Astrocyte (in vitro differentiated cells and primary cell): ENCODE measurements around the gene WNT9A.

ENCODE experiments used
- EZH2 ChIP-seq: IDR thresholded peaks from 2 replicates; pipeline ENCODE4 v1.6.1; 2012; ENCODE audit warnings: mild to moderate bottlenecking, low read length, inconsistent platforms; ENCODE audit not compliant: insufficient read depth
- TF ChIP-seq, protein P1 (sequence below): IDR thresholded peaks from 2 replicates; pipeline ENCODE4 v1.5.1; 2011; ENCODE audit warnings: low read depth, mild to moderate bottlenecking, inconsistent platforms, low read length, moderate library complexity; ENCODE audit not compliant: insufficient read depth

DNA sequence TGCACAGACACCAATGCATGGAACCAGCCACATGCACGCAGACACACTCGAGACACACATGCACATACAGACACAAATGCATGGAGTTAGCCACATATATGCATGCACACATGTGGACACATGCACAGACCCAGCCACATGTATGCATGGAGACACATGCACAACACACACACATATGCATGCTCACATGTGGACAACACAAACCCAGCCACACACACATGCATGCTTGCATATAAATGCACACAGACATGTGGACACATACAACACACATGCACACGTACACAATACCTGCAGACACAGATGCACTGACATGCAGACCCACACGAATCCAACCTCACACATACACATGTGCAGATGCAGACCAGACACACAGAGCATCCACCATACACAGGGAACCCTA lies 31.1 kb downstream of the WNT9A start:
- TF ChIP-seq, protein P1, sequence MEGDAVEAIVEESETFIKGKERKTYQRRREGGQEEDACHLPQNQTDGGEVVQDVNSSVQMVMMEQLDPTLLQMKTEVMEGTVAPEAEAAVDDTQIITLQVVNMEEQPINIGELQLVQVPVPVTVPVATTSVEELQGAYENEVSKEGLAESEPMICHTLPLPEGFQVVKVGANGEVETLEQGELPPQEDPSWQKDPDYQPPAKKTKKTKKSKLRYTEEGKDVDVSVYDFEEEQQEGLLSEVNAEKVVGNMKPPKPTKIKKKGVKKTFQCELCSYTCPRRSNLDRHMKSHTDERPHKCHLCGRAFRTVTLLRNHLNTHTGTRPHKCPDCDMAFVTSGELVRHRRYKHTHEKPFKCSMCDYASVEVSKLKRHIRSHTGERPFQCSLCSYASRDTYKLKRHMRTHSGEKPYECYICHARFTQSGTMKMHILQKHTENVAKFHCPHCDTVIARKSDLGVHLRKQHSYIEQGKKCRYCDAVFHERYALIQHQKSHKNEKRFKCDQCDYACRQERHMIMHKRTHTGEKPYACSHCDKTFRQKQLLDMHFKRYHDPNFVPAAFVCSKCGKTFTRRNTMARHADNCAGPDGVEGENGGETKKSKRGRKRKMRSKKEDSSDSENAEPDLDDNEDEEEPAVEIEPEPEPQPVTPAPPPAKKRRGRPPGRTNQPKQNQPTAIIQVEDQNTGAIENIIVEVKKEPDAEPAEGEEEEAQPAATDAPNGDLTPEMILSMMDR: no peak
- TF ChIP-seq EZH2: no peak
